Bronchial epithelial cell (primary cell): ENCODE results near the gene PRMT7. TPM values are rescaled to one million over a fixed set of nuclear protein-coding genes. Genes with fewer than 3 reads are reported as not detected.

Source experiments
- DNase-seq: peaks from one replicate; pipeline ENCODE4 v3.0.0-alpha.2; 2010; ENCODE audit warnings: low read depth
- FAIRE-seq: peaks from 2 replicates; lab custom pipeline; 2011; peaks lifted over from hg19 to GRCh38; lab: Jason Lieb, UNC
- H3K27me3 ChIP-seq: 2 replicates; pipeline ENCODE4 v1.5.1; 2011; ENCODE audit warnings: low read length; ENCODE audit not compliant: control insufficient read depth, insufficient read depth
- H3K36me3 ChIP-seq: 2 replicates; pipeline ENCODE4 v1.5.1; 2011; ENCODE audit warnings: low read length; ENCODE audit not compliant: control insufficient read depth, insufficient read depth
- H3K4me3 ChIP-seq: 2 replicates; pipeline ENCODE4 v1.5.1; 2011; ENCODE audit warnings: mild to moderate bottlenecking, low read depth, low read length, control low read depth
- CTCF ChIP-seq: IDR thresholded peaks from 2 replicates; pipeline ENCODE4 v1.5.1; 2011; ENCODE audit warnings: mild to moderate bottlenecking, moderate library complexity, low read length, control low read depth, inconsistent platforms; ENCODE audit not compliant: insufficient read depth, severe bottlenecking
- total RNA-seq: library from RNA; depleted of rRNA; stranded (reverse); fragments of >200 nt; gene quantifications from 2 replicates; pipeline ENCODE4 v1.2.1, GENCODE V29; 2014

PRMT7 gene
- total RNA-seq, 1 donor from 2014 or later: 36.9 TPM

GRCh38 chr16:68389006-68389405, 78.2 kb downstream of the PRMT7 start:
- no peaks in the 10 kb centered on the region for H3K36me3 ChIP-seq
- no peak for TF ChIP-seq CTCF
- FAIRE-seq (no peak), DNase-seq (no peak)
- no peak overlapping the region for H3K4me3 ChIP-seq
- H3K27me3 ChIP-seq: no peaks in the 10 kb centered on the region

GRCh38 chr16:68389750-68390371, 79.0 kb downstream of the PRMT7 start:
- Histone ChIP-seq H3K27me3 (no peaks in the 10 kb centered on the region), H3K36me3 (no peaks in the 10 kb centered on the region), H3K4me3 (no peak overlapping the region)
- DNase-seq: no peak
- no peak for TF ChIP-seq CTCF
- FAIRE-seq: no peak

DNA sequence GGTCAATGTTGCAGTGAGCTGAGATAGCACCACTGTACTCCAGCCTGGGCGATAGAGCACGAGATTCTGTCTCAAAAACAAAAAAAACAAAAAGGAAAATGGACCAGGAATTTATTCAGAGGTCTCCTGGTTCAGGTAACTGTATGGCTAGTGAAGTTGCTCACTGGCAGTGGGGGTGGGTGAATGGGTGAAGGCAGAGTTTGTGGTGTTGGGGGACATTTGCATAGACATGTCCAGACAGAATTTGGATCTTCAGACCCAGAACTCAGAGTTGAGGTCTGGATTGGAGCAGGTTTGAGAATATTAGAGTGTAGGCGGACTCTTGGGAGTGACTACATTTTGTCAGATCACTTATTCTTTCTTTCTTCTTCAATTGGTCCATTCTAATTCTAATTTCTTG, 82.5 kb downstream of the PRMT7 start:
- Histone ChIP-seq H3K27me3 (no peaks in the 10 kb centered on the region), H3K4me3 (no peak overlapping the region), H3K36me3 (no peaks in the 10 kb centered on the region)
- FAIRE-seq (no peak), DNase-seq (no peak)
- no peak for TF ChIP-seq CTCF

GRCh38 chr16:68395167-68395786, 84.5 kb downstream of the PRMT7 start:
- Histone ChIP-seq H3K36me3 (no peaks in the 10 kb centered on the region), H3K27me3 (no peaks in the 10 kb centered on the region), H3K4me3 (no peak overlapping the region)
- FAIRE-seq (no peak), DNase-seq (no peak)
- no peak for TF ChIP-seq CTCF

DNA sequence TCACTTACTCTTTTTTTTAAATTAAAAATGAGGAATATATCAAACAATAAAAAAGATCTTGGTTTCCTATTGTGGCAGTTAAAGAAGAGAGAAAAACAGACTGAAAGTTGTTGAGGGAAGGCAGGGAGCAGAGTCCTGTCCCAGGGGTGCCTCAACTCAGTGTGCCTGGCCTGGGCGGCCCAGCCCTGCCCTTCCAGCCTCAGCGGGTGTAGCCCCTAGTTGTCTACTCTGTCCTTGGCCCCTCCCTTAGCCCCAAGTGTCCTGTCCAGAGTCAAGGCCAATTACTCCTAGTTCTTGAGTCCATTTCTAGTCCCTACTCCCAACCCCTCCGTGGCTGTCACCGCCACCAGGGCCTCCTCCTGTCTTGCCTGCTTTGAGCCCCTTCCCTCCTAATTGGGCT, 85.0 kb downstream of the PRMT7 start:
- DNase-seq (no peak), FAIRE-seq (no peak)
- no peak overlapping the region for H3K4me3 ChIP-seq
- no peaks in the 10 kb centered on the region for H3K27me3 ChIP-seq
- TF ChIP-seq CTCF: no peak
- H3K36me3 ChIP-seq: no peaks in the 10 kb centered on the region

DNA sequence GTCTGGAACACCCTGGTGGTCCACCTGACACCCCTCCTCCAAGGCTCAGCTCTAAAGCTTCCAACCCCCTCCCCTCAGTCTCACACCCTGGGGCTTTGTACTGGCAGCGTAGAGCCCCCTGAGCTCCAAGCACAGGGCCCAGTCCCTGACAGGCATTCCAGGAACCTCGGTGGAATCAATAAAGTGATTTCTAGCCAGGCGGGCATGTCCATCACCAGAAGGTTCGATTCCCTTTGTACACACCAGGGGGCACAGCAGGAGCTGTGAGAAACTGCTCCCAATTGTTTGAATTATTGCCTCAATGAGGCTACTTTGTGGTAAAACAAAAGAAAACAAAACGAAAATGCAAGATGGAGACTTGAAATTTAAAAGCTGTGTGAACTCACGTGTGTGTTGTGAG, 85.7 kb downstream of the PRMT7 start:
- Histone ChIP-seq H3K4me3 (no peak overlapping the region), H3K36me3 (no peaks in the 10 kb centered on the region), H3K27me3 (no peaks in the 10 kb centered on the region)
- DNase-seq: peak; percentile 43
- peak; percentile 96 for FAIRE-seq
- peak; percentile 74 for TF ChIP-seq CTCF
